CD4-positive, alpha-beta T cell treated with Interleukin-12 subunit alpha and Interleukin-12 subunit beta, for 1 hour (primary cell): ENCODE results near the gene EYA2.
"Not testable (repeated sequence)": the region's sequence is repeated elsewhere in the genome, so short reads cannot be mapped to it uniquely, and the experiment has no call there.

ENCODE experiments used
- DNase-seq: peaks from one replicate; pipeline ENCODE4 v3.0.0-alpha.2; 2020

Gene EYA2

DNA sequence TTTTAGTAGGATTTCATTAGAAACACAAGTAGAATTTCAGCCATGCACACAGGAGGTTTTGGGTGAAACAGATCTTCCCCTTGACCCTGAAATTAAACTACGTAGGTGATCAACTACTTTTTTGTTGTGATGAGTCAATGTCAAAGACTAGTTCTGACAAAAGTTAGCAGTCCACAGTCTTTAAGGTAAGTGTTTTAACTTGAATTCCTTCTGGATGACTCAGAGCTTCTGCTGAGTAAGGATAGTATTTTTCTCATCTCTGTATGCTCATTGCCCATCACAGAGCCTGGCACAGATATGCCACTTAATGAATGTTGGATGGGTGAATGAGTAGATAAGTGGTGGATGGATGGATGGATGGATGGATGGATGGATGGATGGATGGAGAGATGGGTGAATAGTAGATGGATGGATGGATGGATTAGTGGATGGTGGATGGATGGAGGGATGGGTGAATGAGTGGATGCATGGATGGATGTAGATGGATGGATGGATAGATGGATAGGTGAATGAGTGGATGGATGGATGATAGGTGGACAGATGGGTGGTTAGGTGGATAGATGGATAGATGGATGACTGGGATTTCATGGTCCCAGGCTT lies 296.5 kb downstream of the EYA2 start:
- no peak for DNase-seq

DNA sequence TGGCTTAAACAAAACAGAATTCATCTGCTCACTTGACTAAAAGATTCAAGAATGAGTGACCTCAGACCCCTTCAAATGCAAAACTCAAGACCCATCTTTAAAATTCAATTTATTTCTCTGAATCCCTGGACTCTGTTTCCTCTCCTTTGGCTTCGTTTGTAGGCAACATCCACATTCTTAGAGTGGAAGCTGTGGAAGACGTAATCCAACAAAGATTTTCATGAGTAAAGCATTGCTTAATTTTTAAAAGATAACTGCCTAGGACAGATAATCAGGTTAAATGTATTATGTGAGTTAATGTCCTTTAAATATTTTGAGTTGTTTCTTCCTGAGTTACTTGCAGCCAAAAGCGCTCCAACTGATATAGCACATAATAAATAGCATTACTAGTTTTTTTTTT lies 297.3 kb downstream of the EYA2 start:
- DNase-seq = no peak

DNA sequence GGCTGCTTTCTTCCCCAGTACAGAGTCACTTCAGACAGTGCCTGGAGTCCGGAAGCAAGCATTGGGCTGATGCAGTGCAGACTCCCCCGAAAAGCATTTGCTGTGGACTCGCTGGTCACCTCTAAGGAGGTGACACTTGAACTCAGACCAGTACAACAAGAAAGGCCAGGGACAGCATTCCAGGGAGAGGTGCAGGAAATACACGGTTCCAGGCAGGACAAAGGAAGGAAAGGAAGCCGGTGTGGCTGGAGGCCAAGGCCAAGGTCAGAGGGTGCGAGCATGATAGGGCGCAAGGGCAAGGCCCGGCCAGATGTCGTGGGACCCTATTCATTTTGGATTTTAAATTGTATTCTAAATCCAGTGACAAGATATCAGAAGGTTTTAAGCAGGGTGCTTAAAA lies 300.9 kb downstream of the EYA2 start:
- DNase-seq = no peak

DNA sequence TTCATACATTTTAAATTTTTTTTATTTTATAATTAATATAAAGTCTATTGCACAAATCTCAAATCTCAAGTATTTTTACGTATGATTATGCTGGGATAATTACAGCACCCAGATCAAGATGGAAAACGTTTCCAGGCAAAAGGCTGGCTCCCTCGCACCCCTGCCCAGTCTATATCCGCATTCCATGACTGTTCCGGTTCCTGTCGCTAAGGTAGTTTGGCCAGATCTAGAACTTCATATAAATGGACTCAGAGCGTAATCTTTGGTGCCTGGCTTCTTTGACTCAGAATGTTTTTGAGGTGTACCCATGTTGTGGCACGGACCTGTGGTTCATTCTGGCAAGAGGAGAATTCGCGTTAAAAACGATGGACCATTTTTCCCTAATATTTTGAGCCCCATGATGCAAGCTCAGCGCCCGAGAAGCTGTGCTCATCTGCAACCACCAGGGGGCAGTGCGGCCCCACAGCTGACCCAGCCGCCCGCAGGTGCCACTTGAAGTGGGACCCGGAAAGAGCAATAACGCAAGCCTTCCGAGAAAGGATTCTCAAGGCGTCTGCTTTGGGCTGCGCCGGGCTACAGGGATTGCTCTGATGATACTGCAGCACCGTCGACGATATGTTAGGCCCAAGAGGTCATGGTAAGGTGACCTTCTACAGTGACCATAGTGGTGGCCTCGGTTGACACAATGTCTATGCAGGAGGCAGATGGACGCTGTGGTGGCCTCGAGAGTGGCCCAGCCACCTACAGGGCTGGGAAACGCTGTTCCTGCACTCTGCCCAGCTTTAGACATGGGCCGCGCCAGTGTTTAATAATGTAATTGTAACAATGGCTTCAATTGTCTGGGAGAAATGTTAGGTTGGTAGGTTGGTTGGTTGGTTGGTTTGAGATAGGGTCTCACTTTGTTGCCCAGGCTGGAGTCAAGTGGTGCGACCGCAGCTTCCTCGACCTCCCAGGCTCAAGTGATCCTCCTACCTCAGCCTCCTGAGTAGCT lies 301.7 kb downstream of the EYA2 start:
- peak; percentile 68 for DNase-seq

DNA sequence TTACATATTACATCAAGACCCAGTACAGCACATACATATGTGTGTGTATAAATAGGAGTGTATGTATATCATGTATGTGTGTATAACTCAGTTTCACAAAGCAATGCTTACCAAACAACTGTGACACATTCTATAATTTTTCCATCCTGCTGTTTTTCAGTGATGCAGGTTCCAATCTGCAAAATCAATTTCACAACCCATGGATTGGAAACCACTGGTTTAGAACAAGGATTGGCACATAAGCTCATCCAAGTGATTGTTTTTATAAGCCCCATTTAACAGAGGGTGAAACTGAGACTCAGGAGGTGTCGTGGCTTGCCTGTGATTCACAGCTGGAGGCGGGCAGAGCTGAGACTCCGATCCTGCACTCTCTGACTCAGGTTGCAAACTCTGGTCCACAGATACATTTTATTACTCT lies 303.6 kb downstream of the EYA2 start:
- DNase-seq = no peak

DNA sequence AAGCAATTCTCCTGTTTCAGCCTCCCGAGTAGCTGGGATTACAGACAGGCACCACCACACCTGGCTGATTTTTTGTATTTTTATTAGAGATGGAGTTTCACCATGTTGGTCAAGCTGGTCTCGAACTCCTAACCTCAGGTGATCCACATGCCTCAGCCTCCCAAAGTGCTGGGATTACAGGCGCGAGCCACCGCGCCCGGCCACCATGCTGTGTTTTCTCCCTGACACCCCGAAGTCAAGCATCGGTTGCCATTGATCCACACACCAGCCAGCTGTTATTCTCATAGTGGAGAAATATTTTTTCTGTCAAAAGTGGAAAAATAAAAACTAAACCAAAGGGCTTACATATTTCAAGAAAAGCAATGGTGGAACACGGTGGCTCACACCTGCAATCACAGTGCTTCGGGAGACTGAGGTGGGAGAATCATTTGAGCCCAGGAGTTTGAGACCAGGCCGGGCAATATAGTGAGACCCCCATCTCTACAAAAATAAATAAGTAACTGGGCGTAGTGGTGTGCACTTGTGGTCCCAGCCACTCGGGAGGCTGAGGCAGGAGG lies 304.4 kb downstream of the EYA2 start:
- DNase-seq = no peak

DNA sequence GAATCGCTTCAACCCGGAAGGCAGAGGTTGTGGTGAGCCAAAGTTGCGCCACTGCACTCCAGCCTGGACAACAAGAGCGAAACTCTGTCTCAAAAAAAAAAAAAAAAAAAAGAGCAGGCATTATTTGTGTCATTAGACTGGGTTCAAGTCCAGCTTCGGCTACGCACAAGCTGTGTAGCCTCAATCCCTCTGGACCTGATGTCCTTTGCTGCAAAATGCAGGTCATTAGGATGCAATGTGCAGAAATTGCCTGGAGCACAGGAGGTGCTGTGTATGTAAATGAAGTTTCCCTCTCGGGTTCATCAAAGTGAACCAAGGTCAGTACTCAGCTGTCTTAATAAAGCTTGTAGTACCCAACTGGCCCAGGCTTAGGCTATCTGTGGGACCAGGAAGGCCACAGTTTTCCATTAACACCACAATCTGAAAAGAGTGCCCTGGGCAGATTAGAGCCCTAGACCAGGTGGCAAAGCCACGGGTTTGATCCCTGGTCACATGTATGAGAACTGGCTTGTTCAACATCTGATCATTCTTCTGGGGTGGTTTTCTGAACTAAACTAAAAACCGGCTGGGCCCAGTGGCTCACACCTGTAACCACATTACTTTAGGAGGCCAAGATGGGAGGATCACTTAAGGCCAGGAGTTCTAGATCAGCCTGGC lies 306.6 kb downstream of the EYA2 start:
- DNase-seq = no peak

DNA sequence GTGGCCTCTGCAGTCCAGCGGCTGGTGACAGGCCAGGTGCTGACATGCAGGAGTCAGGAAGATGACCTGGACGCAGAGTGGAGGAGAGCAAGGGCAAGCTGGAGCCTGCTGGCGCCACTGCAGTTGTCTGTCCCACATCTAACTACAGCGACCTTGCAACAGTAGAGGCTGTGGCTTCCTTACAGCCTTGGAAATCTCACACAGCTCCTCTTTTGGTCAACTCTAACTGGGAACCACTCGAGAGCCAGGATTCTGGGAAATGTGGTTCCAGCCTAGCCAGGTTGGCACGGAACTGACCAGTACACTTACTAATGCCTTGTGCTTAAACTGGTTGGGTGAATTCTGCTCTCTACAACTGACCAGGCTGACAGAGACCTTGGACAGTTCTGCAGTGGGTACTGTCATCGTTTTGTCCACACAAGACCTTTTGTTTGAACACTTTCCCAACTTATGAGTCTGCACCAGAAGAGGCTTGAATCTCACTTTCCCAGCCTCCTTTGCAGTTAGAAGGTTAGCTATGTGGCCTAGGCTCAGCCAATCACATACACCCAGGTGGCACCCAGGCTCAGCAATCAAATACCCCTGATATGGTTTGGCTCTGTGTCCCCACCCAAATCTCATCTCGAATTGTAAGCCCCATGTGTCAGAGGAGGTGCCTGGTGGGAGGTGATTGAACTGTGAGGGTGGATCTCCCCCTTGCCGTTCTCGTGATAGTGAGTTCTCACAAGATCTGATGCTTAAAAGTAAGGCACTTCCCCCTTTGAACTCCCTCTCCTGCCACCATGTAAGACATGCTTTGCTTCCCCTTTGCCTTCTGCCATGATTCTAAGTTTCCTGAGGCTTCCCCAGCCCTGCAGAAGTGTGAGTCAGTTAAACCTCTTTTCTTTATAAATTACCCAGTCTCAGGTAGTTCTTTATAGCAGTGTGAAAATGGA lies 308.4 kb downstream of the EYA2 start:
- no peak for DNase-seq

DNA sequence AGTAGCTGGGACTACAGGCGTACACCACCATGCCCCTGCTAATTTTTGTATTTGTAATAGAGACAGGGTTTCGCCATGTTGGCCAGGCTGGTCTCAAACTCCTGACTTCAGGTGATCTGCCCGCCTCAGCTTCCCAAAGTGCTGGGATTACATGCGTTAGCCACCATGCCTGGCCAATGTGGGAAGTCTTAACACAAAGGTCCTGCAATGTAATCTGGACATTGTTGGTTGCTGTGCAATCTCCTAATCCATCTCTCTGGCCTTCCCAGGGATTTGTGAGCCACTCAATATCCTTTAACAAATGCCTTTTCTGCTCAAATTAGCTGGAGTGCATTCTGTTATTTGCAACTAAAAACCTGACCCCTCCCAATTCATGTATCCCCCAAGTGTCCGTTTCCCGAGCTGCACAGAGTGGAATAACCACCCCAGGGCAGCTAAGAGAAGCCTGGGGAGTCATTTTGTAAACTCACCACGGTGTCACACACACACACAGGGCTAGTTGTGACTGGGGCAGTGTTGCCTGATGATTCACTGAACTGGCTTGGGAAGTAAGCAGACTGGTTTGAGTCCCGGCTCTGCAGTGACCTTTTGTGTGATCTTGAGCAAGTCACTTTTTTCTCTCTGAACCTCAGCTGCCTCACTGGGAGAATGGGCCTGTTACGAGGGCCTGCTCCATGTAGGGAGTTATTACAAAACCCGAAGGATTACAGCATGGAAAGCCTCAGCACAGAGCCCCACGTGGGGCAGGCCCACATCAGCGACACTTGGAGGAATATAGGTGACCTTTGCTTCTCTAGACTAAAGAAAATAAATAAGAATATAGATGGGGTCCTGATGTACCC lies 309.6 kb downstream of the EYA2 start:
- DNase-seq = no peak

DNA sequence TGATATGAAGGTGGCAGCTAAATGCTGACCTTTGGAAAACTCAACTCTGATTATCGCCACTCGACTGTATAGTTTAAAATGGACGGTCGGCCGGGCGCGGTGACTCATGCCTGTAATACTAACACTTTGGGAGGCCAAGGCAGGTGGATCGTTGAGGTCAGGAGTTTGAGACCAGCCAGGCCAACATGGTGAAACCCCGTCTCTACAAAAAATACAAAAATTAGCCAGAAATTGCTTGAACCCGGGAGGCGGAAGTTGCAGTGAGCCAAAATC lies 310.1 kb downstream of the EYA2 start:
- DNase-seq = not testable (repeated sequence)

DNA sequence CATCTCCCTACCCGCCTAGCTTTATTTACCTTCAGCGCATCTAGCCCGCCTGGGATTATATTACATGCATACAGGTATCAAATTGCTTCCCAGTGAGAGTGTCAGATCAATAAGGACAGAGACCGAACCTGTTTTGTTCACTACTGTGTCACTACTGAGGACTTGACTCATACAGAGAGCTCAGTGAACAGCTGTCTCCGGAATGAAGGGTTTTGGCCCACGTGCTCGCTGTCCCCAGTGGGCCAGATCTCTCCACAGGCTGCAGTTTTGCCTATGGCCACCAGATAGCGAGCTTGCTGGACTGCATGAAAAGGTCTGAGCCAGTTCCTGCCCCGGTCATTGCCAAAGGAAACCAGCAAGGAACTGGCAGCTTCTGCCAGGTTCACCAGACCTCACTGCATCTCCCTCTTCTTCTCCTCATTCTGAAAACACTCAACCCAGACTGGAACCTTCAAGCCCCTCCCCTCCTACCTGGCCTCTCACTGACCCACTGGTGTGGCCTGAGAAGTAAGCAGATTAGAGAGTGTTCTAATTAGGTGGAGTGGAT lies 311.0 kb downstream of the EYA2 start:
- DNase-seq = no peak

DNA sequence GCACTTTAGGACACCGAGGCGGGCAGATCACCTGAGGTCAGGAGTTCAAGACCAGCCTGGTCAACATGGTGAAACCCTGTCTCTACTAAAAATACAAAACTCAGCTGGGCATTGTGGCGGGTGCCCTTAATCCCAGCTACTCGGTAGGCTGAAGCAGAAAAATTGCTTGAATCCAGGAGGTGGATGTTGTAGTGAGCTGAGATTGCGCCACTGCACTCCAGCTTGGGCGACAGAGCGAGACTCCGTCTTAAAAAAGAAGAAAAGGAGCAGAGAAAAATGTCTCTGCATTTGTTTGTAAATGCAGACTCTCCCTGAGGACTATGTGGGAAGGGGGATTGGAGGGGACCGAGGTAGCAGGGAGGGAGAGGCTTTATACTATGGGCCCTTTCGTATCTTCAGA lies 311.9 kb downstream of the EYA2 start:
- DNase-seq = not testable (repeated sequence)

DNA sequence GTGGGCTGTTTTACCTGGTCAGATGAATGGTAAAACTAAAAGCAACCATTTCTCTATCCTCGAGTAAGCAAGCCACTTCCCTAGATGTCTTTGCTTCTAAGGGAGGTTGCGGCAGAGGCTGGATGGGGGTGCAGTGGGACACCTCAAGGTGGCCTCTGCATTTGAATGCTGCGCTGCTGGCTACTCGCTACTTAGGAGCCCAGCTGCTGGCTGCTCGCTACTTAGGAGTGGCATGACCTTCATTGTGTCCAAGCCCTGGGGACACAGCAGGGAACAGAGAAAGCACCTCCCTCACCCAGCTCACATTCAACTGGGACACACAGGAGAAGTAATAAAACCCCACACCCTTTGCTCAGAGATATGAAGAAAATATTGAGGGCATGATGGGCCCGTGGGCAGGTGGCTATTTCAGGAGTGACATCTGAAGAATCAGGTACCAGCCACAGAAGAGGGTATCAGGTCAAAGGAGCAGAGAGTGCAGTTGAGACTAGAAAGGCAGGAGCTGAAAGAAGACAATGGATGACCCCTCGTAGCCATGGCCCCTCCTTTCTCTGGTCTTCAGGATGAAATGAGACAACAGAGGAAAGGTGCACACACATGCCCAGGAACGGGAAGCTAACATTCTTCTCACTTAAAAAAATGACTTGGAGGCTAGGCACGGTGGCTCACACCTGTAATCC lies 312.5 kb downstream of the EYA2 start:
- DNase-seq = no peak

DNA sequence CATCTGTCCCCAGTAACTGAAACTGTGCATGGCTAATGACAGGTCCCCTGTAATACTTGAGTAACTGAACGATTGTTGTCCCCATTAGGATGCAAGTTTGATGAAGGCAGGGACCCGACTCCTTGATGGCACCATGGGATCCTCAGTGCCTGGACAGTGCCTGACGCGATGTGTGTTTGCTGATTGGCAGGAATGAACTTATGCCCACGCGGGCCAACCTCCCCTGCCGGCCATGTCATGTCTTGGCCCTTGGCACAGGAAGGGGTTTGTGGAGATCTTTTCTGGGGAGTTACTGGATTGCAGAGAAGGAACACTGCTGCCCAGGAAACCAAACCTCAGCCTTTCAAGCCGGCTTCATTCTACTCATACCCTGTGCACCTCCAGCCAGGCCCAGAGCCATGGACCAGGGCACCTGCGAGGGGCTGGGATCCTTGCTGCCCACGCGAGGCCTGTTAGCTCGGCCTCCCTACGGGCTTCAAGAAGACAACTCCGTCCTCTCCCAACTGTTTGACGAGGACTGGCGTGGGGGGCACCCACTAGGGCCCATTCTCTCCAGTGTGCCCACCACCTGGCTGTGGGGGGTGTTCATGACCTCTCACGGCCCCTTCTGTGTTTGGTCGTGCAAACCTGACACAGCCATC lies 314.0 kb downstream of the EYA2 start:
- no peak for DNase-seq

DNA sequence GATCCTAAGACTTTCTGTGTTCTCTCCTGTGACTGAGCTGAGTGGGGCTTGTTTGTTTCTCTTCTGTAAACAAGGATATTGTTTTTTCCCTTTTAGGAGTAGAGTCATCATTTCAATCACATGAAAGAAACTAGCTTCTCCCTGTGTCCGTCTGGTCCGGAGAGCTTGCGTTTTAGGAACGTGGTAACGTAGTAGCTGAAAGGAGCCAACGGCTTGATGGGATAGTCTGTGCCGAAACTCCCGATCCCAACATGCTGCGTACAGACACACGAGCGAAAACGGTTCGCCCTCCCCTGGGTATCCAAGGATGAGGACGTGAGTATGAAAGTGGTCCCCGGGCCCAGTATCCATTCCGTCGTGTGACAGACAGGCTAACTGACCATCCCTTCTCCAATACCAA lies 315.3 kb downstream of the EYA2 start:
- DNase-seq = no peak

DNA sequence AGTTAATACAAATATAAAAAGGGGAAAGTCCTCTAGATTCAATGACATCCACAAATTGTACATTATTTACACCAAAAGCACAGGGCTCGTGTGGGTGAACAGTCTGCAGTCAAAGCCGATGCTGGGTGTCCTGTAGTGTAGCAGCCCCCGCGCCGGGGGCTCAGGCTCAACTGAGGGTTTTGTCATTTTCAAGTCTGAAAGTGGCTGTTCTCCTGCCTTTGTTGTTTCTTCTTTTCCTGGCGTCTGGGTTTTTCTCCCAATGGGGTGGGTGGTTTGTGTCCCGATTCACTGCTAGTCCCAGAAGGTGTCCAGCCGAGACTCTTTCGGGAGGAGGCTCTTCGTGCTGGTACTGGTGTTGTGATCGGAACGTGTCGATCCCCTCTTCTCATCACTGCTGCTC lies 315.8 kb downstream of the EYA2 start:
- no peak for DNase-seq

DNA sequence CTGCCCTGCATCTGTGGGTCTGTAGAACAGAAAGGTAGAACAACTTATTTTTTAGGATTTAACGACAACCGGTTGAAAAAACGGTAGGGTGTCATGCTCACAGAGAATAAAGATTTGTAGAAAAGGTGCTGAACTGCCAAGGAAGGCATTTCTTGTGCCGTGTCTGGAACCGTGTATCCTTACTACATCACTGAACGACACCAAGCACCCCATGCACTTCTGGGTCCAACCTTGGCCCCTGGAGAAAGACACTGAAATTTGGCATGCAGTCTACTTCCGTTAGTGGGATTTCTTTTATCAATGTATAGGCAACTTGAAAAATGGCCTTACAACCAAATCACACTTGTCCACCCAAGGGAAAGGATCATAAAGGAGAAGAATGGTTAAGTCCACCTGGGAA lies 316.4 kb downstream of the EYA2 start:
- DNase-seq = no peak

DNA sequence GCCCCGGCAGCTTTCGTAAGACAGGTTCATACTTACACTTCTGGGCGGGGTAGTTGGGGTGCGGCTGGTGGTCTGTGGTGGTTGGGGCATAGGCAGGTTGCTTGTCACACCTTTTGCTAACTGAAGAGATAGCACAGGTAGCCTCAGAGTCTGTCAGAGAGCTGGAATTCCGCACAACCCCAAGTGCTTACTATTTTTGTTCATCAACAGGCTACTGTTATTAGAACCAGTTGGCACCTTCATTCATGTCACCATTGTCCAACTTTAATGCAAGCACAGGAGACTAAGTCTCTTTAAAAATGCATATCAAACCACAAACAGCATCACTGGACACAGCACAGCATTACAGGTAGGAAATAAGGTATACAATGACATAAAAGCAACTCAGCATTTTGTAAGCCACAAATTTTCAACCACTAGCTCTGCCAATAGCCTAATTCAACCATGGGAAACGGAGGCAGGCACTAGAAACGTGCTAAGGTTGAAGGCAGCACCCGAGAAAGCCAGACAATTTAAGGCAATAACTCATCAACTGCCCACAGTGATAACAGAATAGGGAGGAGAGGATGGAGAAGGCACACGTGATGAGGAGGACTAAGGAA lies 318.1 kb downstream of the EYA2 start:
- DNase-seq = no peak

DNA sequence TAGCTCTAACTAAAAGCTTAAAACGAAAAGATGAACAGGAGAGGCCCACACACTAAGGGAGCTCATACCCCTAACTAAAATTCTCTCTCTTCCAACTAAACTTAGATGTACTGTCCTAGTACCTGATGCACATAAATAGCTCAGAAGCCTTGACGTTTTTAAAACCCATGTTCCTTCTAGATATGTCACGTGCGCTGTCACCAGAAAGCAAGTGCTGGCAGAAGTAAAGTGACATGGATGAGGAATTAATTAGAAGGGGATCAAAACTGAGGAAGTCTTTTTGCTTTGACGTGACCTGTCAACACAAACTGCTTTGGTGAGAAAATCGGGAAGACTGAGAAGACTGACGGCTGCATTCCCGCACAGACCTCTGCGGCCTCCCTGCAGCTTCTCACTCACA lies 319.3 kb downstream of the EYA2 start:
- no peak for DNase-seq
